KOPT-K1 (cell line): ENCODE results near the gene AMZ1.
"Not testable (repeated sequence)": the region's sequence is repeated elsewhere in the genome, so short reads cannot be mapped to it uniquely, and the experiment has no call there.

Source experiments
- H3K27ac ChIP-seq: fragments of 200-600 bp; sonication (generic); 2 replicates; pipeline ENCODE4 v1.5.1; 2016; ENCODE audit warnings: antibody characterized with exemption, mild to moderate bottlenecking, low read depth, low read length; ENCODE audit not compliant: poor library complexity, severe bottlenecking
- H3K36me3 ChIP-seq: fragments of 200-600 bp; sonication (generic); 2 replicates; pipeline ENCODE4 v1.5.1; 2017; ENCODE audit warnings: antibody characterized with exemption, mild to moderate bottlenecking, low read length, moderate library complexity; ENCODE audit not compliant: insufficient read depth
- H3K9me3 ChIP-seq: fragments of 200-600 bp; sonication (generic); 2 replicates; pipeline ENCODE4 v1.5.1; 2017; ENCODE audit warnings: antibody characterized with exemption, low read length, mild to moderate bottlenecking; ENCODE audit not compliant: insufficient read depth, poor library complexity, severe bottlenecking

Gene AMZ1

DNA sequence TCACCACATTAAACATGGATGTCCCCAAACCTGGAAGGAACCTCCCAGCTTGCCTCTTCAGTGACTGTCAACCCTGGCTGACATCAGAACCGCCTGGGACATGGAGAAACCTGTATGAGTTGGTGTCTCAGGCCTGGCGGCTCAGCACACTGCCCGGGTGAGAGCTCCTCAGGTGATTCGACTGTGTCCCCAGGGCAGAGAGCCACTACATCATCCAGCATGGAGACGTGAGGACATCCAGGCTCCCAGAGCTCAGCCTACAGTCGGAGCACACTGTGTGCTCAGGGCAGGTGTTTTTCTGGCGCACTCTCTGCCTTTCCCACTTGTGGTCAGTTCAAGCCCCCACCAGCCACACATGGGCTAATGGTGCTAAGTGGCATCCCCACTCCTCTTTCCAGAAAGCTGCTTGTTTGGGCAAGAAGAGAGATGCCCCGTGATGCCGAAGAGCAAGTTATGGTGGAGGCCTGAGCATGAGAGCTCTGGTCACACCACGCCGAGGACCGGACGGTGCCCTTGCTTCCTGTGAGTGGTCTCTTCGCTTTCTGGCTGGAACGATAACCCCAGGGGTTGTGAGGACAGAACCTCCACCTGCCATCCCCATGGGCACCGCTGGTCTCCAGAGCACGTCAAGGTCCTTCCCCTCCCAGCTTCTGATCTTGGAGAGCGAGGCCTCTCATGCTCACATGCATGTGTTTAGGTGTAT, 38.5 kb downstream of the AMZ1 start:
- Histone ChIP-seq H3K27ac (no peak overlapping the region), H3K36me3 (peaks cover 16% of the 10 kb centered on the region; the same call in 1 of the 2 replicates), H3K9me3 (no peaks in the 10 kb centered on the region)

DNA sequence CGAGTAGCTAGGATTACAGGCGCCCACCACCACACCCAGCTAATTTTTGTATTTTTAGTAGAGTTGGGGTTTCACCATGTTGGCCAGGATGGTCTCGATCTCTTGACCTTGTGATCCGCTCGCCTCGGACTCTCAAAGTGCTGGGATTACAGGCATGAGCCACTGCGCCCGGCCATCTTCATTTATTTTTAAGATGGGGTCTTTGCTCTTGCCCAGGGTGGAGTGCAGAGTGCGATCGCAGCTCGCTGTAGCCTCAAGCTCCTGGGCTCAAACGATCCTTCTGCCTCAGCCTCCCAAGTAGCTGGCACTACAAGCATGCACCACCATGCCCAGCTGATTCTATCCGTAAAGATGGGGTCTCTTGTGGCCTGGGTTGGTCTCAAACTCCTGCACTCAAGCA, 39.2 kb downstream of the AMZ1 start:
- H3K36me3 ChIP-seq: peaks cover 17% of the 10 kb centered on the region; the same call in 1 of the 2 replicates
- not testable (repeated sequence) for H3K9me3 ChIP-seq, H3K27ac ChIP-seq

DNA sequence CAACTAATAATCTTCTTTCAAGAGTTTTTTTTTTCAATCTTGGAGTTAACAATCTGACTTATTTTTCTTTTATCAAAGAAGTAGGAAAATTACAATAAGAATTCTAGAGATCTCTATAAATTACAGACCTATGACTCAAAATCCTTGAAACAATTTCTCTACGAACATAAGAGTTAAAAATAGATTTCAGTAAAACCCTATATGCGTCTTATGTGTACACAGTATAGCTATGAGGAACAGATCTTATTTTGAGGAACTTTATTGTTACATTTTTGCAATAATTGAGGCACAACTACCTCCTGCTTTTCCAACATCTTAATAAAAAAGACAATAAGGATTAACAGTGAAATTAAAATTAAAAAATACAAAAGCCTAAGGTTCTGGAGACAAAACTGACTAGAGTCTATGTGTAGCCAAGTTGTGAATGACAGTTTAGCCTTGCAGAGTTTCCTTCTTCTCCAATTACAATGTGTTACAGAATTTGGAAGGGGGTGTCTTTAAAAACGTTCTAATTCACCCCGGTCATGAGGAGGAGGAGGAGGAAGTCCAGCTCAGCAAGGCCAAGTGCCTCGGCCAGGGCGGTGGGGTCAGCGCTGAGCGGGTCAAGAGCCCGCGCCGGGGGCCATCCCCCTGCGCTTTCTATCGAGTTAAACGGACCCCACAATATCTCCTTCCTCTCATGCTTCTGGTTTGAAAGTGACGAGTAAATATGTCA, 40.5 kb downstream of the AMZ1 start:
- no peak overlapping the region for H3K27ac ChIP-seq
- peaks cover 17% of the 10 kb centered on the region; the same call in 1 of the 2 replicates for H3K36me3 ChIP-seq
- no peaks in the 10 kb centered on the region for H3K9me3 ChIP-seq

DNA sequence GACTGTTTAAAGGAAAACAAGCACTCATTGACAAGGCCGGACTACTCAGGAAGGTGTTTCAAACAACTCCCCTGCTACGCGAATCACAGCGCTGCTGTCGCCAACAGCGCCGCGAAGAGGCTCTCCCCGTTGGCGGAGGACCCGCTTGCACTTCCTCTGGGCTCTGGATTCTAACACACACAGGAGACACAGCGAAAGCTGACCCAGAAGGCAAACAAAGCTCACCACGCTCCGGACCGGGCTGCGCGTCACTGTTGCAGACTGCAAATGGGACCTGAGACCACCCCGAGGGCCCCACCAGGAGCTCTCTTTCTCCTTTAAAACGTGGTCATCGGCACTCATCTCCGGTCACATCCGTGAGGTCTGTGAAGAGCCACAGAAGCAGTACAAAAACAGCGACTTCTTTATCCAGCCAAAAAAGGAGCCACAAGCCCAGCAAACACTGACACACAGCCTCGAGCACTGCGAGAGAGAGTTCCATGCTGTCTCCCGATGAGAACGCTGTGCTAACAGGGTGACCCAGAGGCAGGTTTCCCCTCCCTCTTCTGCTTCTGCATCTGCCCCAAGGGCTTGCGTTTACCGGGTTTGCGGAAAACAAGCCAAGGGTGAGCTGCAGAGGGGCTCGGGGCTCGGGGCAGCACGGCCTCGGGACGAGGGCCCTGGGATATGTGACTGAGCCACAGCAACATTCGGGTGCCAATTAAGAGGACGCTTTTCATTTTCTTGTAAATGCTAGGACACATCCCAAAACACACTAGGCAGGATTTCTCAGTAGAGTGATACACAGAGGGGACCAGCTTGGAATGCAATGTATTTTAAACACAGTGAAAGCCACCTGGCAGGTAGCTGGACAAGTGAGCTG, 41.3 kb downstream of the AMZ1 start:
- no peaks in the 10 kb centered on the region for H3K9me3 ChIP-seq
- peaks cover 17% of the 10 kb centered on the region; the same call in 1 of the 2 replicates for H3K36me3 ChIP-seq
- no peak overlapping the region for H3K27ac ChIP-seq

DNA sequence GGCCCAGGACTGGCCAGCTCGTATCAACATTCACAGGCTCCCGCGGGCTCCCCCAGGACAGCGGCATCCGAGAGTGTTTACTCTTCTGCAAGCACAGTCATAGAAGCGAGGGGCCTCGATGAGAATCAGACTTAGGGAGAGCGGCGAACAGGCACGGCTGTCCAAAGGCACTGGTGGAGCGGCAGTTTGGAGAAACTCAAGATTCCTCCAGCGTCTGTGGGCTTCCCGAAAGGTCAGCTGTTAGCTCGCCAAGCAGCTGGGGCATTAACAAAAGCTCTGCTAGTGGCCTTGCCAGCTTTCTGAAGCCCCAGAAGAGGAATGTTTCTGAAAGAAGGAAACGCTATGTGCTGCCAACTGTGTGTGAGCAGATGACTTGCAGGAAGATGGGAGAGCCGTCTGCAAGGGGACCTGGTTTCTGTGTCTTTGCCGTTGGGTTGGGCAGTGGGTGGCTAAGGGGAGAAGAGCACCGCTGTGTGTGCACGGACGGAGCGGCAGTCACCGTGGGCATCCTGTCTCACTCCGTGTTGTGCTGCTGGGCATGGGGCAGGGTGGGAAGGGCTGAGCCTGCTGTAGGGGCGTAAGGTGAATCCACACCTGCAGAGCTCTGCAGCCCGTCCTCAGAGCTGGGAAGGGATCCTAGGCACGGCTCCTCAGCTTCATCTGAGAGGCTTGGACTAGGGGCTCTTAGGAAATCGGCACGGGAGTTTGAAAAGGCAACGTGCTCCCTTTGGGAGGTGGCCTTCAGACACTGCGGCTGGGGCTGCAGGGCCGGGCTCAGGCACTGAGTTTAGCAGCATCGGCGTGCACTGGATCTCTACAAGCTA, 42.1 kb downstream of the AMZ1 start:
- H3K36me3 ChIP-seq: peaks cover 17% of the 10 kb centered on the region; the same call in 1 of the 2 replicates
- H3K9me3 ChIP-seq: no peaks in the 10 kb centered on the region
- no peak overlapping the region for H3K27ac ChIP-seq

DNA sequence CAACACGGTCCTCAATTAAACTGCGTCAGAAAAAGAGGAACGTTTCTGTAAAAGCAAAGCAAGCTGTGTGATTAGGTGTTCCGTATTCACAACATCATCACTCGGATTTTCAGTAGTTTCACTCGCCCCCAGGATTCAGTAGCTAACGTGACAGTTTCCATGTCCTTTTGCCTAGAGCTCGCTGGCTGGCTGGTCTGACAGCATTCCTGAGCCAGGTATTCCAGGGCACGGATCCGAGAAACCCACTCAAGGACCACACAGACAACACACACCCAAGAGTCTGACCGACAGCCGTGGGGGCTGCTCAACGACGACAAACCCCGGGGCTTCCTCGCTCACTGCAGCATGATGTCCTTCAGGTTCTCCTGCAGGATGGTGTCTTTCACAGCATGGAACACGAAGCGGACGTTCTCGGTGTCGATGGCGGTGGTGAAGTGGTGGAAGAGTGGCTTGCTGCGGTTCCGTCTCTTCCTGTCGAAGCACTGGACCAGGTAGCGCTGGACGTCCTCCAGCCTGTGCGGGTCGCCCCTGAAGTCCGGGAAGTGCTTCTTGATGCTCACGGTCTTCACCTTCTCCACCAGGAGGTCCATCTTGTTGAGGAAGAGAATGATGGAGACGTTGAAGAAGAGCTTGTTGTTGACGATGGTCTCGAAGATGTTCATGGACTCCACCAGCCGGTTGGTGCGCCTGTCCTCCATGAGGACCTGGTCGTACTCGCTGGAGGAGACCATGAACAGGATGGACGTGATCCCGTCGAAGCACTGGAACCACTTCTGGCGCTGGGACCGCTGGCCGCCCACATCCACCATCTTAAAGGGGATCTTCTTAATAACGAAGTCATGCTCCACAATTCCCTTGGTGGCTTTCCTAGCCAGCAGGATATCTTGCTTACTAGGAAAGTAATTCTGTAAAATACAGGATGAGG, 43.1 kb downstream of the AMZ1 start:
- Histone ChIP-seq H3K27ac (no peak overlapping the region), H3K9me3 (no peaks in the 10 kb centered on the region), H3K36me3 (peaks cover 16% of the 10 kb centered on the region; the same call in 1 of the 2 replicates)

DNA sequence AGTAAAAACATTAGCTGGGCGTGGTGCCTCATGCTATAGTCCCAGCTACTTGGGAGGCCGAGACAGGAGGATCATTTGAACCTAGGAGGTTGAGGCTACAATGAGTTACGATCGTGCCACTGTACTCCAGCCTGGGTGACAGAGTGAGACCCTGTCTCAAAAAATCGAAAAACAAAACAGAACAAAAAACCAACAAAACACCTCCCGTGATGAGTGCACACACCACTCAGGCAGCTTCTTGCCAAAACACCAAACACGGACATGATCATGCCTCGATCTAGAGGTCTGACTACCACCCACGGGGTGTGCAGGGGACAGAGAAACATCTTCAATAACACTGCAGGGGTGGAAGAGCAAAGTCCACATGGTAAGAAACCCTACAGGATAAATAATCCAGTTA, 44.4 kb downstream of the AMZ1 start:
- H3K36me3 ChIP-seq: peaks cover 8% of the 10 kb centered on the region; the same call in 1 of the 2 replicates
- H3K27ac ChIP-seq: no peak overlapping the region
- no peaks in the 10 kb centered on the region for H3K9me3 ChIP-seq

DNA sequence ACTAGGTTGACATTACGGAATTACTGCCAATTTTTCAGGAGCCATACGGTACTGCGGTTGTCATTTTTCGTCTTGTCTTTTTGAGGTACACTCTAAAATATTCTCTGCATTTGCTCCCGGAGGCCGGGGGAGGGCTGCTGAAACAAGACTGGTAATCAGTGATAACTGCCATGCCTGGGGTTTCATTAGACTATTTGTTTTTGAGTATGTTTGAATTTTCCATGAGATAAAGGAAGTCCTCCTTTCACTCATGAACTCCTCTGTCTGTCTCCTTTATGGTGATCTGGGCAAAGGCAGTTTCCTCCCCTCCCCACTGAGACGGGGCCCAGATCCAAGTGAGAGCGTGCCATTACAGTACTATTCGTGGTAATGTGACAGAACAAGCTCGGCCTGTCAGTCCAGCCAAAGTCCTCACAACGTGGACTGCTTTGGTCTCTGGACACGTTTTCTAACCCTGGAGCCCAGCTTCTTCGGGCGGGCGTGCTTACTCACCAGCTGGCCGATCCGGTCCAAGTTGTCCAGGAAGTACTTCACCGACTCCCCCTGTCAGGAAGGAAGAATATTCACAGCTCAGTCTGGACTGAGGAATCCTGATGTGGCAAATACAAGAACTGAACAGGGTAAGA, 45.1 kb downstream of the AMZ1 start:
- Histone ChIP-seq H3K9me3 (no peaks in the 10 kb centered on the region), H3K27ac (no peak overlapping the region), H3K36me3 (peaks cover 8% of the 10 kb centered on the region; the same call in 1 of the 2 replicates)

DNA sequence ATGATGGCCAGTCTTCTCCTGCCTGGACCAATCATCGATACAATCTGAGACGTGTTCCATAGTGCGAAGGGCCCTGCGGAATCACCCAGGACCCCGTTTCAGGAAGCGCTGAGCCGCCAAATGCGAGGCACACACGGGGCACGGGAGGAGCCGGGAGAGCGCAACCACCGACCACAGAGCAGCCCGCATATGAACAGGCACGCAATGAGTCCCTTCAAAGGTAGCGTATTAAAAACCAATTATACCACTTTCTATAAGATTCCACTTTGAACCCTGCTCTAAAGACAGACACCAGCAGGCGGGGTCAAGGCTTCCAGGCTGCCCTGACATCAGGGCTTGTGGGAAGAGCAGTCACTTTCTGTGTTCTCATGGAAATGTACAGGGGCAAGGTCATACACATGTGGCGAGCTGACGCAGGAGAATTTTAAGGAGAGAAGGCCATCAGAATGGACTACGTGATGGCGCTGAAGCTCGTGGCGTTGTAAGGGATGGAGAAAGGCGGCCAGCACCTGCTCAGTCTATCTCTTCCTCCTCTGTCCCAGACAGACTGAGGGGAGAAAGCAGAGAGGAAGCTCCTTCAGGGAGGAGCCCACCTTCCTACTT, 46.2 kb downstream of the AMZ1 start:
- H3K27ac ChIP-seq: peak overlapping the region; percentile 67
- H3K36me3 ChIP-seq: peaks cover 8% of the 10 kb centered on the region; the same call in 1 of the 2 replicates
- no peaks in the 10 kb centered on the region for H3K9me3 ChIP-seq

DNA sequence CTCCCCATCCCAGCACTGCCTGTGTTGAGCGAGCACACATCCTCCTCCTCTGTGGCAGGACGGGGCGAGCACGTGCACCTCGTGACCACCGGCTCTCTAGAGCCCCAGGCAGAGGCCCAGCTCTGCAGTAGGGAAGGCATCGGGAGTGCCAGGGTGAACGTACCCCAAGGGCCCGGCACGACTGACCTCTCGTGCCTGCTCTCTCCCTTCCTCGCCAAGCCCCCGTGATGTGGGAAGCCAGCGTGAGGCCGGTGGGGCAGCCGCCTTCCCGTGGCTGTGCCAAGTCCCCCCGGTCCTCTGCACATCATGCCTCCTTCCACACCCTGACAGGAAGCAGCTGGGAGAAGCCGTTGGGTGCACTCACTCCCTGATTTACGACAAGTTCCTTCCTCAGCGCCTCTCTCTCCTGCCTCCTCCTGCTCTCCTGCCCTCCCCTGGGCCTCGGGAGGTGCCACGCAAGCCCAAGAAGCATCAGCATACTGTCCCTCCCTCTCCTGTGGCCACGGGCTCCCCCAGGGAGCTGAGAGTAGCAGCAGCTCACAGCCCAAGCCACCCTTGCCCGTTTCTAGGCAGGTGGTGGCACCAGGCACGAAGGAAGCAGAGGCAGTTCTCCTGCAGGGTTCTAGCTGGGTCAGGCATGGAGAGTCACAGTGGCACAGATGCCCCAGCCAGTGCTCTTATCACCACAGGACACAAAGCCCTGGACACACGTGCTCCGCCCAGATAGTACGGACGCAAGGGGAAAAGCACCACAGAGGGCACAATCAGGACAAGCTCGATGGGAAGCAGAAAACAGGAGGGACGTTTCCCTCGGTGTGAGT, 47.0 kb downstream of the AMZ1 start:
- no peaks in the 10 kb centered on the region for H3K9me3 ChIP-seq
- peaks cover 8% of the 10 kb centered on the region; the same call in 1 of the 2 replicates for H3K36me3 ChIP-seq
- H3K27ac ChIP-seq: peak overlapping the region; percentile 67

DNA sequence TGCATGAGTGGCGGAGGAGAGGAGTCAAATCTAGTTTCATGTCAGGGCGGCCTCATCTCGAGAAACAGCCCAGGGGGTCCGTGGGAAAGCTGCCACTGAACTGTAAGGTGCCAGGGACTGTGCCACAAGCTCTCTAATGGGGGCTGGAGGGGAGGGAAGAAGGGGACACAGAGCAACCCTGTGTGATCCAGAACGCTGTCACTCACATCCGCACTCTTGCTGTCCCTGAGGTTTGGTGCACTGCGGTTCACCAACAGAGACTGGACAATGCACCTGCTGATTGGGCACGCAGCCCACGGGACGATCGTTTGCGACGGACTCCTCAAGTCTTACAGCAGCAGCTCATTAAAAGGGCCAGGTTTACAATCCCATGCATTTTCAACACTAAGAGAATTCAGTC, 47.7 kb downstream of the AMZ1 start:
- Histone ChIP-seq H3K27ac (peak overlapping the region; percentile 67), H3K9me3 (no peaks in the 10 kb centered on the region), H3K36me3 (peaks cover 8% of the 10 kb centered on the region; the same call in 1 of the 2 replicates)

DNA sequence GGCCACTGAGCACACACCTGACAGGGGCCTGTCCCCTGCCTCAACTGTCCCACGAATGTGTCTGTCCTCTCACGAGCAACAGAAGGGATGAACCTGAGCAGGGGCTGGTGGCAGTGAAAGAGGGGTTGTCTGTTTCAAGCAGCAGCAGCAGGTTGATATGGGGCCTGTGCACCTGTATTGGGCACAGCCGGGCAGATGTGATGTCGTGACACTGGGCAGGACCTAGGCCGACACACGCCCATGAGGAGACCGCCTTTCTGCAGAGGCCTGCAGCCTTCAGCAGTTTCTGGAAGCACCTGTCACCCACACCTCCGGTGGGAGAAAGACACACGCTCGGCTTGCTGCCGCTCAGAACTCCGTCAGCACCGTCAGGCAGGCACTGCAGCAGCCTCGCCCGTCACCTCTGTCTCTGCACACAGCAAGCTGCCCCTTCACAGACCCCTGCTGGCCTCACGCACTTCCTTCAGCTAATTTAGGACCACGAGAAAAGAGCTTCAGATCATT, 48.5 kb downstream of the AMZ1 start:
- Histone ChIP-seq H3K9me3 (no peaks in the 10 kb centered on the region), H3K36me3 (0 out of 2 replicates have a peak, but pooled peaks cover under 1% of the 10 kb centered on the region), H3K27ac (no peak overlapping the region)
